HG03045 (cell line): Measurements from ENCODE around the gene GNG11.

Source experiments
- ATAC-seq: cut with Tn5 transposase; IDR thresholded peaks from one replicate; pipeline ENCODE4 v1.9.1; 2021; ENCODE audit warnings: mild to moderate bottlenecking, moderate library complexity; ENCODE audit not compliant: unreplicated experiment

GNG11 gene

GRCh38 chr7:93921607-93922566 lies at the start of gene GNG11:
TSS of gene GNG11 (plus strand) at chr7:93921735. CDS start at chr7:93922138, 403 bp downstream.
- peak; percentile 95 for ATAC-seq

- ATAC-seq = no peak
Observed at GRCh38 chr7:93873998-93874574, 47.4 kb upstream of the GNG11 start.

GRCh38 chr7:93877742-93878141 lies 43.8 kb upstream of the GNG11 start:
- no peak for ATAC-seq

GRCh38 chr7:93879356-93879755 lies 42.2 kb upstream of the GNG11 start:
- ATAC-seq = no peak

GRCh38 chr7:93882468-93882867 lies 39.1 kb upstream of the GNG11 start:
- ATAC-seq = no peak

GRCh38 chr7:93883078-93883916 lies 38.2 kb upstream of the GNG11 start:
- no peak for ATAC-seq

GRCh38 chr7:93883917-93884345 lies 37.6 kb upstream of the GNG11 start:
- ATAC-seq = no peak

GRCh38 chr7:93884541-93884940 lies 37.0 kb upstream of the GNG11 start:
- no peak for ATAC-seq

GRCh38 chr7:93889261-93889660 lies 32.3 kb upstream of the GNG11 start:
- ATAC-seq = no peak

GRCh38 chr7:93890041-93890463 lies 31.5 kb upstream of the GNG11 start:
- ATAC-seq = no peak

- no peak for ATAC-seq
Observed at GRCh38 chr7:93890464-93891068, 31.0 kb upstream of the GNG11 start, which contains the start of gene TFPI2. TSS of gene TFPI2 (minus strand) at chr7:93890753. CDS start at chr7:93890678, 75 bp downstream.

GRCh38 chr7:93894426-93894825 lies 27.1 kb upstream of the GNG11 start:
- ATAC-seq = no peak

- no peak for ATAC-seq
Observed at GRCh38 chr7:93894966-93895640, 26.4 kb upstream of the GNG11 start.

- no peak for ATAC-seq
Observed at GRCh38 chr7:93895859-93896600, 25.5 kb upstream of the GNG11 start.

GRCh38 chr7:93897680-93898079 lies 23.9 kb upstream of the GNG11 start:
- ATAC-seq = no peak

GRCh38 chr7:93902777-93903423 lies 18.6 kb upstream of the GNG11 start:
- peak; percentile 59 for ATAC-seq

GRCh38 chr7:93906267-93906666 lies 15.3 kb upstream of the GNG11 start, which contains the start of gene GNGT1:
TSS of gene GNGT1 (plus strand) at chr7:93906567. CDS start at chr7:93906747, 180 bp downstream.
- no peak for ATAC-seq

GRCh38 chr7:93910076-93910994 lies 11.2 kb upstream of the GNG11 start:
- ATAC-seq = no peak
